SK-N-SH treated with all-trans-retinoic acid at 6 μM for 48 hours (cell line): ENCODE measurements around the gene ZSCAN5B.
"Not testable (repeated sequence)": the region's sequence is repeated elsewhere in the genome, so short reads cannot be mapped to it uniquely, and the experiment has no call there.

Source experiments
- ARNTL ChIP-seq: fragments of 450-650 bp; formaldehyde crosslinking; IDR thresholded peaks from 2 replicates; pipeline ENCODE4 v1.5.0; 2020; ENCODE audit warnings: low read depth, mild to moderate bottlenecking, moderate library complexity, borderline replicate concordance
- BACH2 ChIP-seq: fragments of 250-450 bp; sonication (Bioruptor Pico); IDR thresholded peaks from 2 replicates; pipeline ENCODE4 v1.9.0; 2021; ENCODE audit warnings: mild to moderate bottlenecking, borderline replicate concordance
- CSDC2 ChIP-seq: fragments of 250-450 bp; sonication (Bioruptor Pico); IDR thresholded peaks from 2 replicates; pipeline ENCODE4 v1.5.0; 2020; ENCODE audit warnings: mild to moderate bottlenecking, moderate library complexity
- PATZ1 ChIP-seq: fragments of 250-450 bp; sonication (Bioruptor Pico); IDR thresholded peaks from 2 replicates; pipeline ENCODE4 v1.8.0; 2020; ENCODE audit warnings: mild to moderate bottlenecking, moderate library complexity, borderline replicate concordance
- ZFP30 ChIP-seq: fragments of 450-650 bp; formaldehyde crosslinking; IDR thresholded peaks from 2 replicates; pipeline ENCODE4 v1.5.0; 2022; ENCODE audit warnings: mild to moderate bottlenecking, moderate library complexity
- ZNF70 ChIP-seq: fragments of 450-650 bp; formaldehyde crosslinking; IDR thresholded peaks from 2 replicates; pipeline ENCODE4 v1.5.0; 2020; ENCODE audit warnings: mild to moderate bottlenecking, moderate library complexity

GRCh38 chr19:56197646-56198045 lies at the start of gene ZSCAN5B:
- not testable (repeated sequence) for TF ChIP-seq ZNF70, ZFP30, CSDC2, BACH2, ARNTL, PATZ1 (CRISPR knock-in tag)
